Middle frontal gyrus (tissue), 1 donor: ENCODE measurements around the gene SMIM1.
A peak's percentile ranks its signal among the peaks of the same experiment; 100 is the strongest.
"Not testable (repeated sequence)": the region's sequence is repeated elsewhere in the genome, so short reads cannot be mapped to it uniquely, and the experiment has no call there.

Experiments
- DNase-seq: peaks from one replicate; pipeline ENCODE4 v3.0.0-alpha.2; 2015; ENCODE audit warnings: low spot score; ENCODE audit errors: extremely low spot score

Gene SMIM1

DNA sequence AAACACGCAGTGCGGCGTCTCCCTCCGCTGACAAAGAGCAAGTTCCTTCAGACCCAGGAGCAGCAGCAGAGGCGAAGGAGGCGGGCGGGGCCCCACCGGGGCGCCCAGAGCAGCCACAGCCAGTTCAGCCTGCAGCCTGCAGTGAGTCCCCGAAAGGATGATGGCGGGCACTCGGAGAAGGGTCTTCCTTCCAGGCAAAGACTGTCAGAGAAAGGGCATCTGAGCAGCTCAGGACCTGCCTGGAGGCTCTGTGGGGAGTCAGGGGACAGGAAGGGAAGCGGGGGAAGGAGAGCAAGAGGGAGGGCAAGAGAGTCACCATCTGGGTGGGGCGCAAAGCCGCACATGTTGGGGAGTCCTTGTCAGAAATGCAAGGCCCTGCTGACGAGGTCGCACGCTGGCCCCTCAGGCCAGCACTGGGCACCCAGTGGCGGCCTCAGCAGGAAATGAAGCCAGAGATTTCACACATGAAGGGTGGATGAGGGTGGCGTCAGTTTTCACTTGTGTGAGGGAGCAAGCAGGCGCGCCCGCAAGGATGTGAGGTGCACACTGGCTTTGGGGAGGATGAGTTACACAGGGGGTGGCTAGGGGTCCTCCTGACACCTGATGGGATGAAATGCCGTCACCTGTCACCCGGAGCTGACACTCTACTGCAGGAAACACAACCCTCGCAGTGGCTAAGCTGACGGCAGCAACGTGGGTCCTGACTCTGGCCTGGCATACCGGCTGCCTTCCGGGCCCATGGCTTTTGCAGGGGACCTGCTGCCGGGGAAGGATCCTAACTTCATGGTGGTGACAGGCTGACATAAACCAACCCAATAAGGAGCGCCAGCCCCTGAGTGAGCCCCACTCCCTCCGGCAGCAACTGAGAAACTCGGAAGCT lies 17.1 kb downstream of the SMIM1 start:
- no peak for DNase-seq

DNA sequence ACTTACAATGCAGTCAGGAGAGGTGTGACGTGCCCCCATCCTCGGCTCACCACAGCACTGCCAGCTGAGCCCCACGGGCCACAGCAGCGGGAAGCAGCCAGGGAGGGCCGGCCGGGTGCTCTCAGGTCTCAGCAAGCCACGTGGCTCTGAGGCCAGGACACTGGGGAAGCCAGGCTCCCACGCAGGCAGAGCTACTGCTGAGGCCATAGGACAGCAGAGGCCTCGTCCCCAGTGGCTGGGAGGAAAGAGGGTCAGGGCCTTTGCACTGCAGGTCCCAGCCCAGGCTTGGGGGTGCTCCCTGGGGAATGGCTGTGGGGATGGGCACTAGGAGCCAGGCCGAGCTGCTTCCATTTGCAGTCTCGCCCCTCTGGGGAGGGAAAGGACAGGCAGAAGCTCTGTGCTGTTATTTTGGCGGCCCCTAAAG lies 18.0 kb downstream of the SMIM1 start:
- DNase-seq, result no peak

DNA sequence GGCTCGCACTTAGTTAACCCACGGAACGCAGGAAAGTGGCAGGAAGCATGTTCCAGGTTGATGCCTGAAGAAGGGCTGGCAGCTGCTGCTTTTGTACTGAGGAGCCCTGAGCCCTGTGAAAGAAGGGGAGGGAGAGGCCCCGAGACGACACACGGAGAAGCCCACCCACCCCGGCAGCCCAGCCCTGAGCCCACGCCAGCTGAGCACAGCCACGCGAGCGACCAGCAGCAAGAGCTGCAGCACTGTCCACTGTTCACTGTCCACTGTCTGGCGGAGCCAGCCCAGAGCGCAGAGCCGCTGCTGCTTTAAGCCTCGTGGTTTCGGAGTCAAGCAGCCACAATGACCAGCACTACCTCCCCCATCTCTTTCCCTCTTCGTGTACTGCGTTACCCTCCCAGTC lies 18.4 kb downstream of the SMIM1 start:
- DNase-seq, result no peak

- DNase-seq, result no peak
Observed at GRCh38 chr1:3795453-3796214, 23.1 kb downstream of the SMIM1 start.

DNA sequence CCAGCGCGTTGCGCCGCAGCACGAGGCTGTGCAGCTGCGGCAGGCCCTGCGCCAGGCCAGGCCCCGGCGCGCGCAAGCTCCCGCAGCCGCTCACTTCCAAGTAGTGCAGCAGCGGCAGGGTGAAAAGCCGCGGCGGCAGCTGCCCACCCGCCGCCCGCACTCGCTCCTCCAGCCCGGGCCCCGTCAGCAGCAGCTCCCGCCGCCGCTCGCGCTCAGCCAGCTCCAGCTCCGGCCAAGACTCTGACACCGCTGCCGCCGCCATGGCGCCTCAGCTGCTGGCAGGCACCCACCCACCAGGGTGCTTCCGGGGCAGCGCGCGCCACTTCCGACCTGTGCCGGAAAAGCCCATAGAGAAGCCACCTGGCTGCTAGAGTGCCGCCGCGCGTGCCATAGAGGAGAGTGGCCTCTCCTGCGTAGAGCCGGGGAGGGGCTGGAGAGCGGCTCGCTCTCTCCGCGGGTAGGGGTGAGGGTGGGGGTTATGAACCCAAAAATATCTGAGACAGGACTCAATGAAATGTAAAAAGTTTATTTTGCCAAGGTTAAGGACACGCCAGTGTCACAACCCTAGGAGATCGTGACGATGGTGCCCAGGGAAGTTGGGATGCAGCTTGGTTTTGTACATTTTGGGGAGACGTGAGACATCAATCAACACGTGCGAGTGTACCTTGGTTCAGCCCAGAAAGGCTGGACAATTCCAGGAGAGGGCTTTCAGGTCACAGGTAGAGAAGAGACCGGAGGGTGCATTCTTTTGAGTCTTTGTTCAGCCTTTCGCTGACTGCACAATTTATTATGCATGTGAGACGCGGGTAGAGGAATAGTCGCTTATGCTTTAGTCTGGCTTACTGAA lies 23.9 kb downstream of the SMIM1 start, which contains the start of gene LRRC47:
LRRC47 (minus strand) TSS at position 284 of the 847 bp plus-strand sequence; CDS start at position 262, 22 bp downstream.
- peak; percentile 85 for DNase-seq

- DNase-seq, result no peak
Observed at GRCh38 chr1:3799976-3800685, 27.6 kb downstream of the SMIM1 start.

DNA sequence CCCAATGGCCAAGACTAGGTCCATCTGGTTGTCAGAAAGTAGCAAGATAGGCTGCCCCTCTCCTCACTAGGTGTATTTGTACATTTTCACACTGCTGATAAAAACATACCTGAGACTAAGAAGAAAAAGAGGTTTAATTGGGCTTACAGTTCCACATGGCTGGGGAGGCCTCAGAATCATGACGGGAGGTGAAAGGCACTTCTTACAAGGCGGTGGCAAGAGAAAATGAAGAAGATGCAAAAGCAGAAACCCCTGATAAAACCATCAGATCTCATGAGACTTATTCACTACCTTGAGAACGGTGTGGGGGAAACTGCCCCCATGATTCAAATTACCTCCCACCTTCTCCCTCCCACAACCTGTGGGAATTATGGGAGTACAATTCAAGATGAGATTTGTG lies 28.2 kb downstream of the SMIM1 start:
- not testable (repeated sequence) for DNase-seq

GRCh38 chr1:3803905-3804626 lies 31.5 kb downstream of the SMIM1 start:
- no peak for DNase-seq

- DNase-seq, result not testable (repeated sequence)
Observed at GRCh38 chr1:3804627-3804944, 32.0 kb downstream of the SMIM1 start.

DNA sequence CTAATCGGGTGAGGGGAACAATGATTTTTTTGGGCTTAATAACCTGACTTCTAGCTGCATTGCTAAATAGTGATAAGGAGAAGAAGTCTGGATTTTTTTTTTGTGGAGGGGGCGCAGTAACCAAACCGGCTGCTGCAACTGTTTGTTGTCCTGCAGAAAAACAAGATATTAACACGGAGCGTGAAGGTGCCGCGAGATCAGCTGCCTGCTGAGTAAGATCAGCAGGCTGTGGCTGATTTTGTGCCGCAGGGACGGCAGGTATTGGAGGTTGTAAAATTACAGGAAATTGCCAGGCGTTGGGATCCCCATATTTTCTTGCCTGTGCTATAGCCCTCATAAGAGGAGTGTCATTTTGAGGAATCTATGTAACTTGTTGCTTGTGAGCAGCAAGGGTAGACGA lies 32.5 kb downstream of the SMIM1 start:
- no peak for DNase-seq

GRCh38 chr1:3807769-3808168 lies 35.2 kb downstream of the SMIM1 start:
- no peak for DNase-seq

DNA sequence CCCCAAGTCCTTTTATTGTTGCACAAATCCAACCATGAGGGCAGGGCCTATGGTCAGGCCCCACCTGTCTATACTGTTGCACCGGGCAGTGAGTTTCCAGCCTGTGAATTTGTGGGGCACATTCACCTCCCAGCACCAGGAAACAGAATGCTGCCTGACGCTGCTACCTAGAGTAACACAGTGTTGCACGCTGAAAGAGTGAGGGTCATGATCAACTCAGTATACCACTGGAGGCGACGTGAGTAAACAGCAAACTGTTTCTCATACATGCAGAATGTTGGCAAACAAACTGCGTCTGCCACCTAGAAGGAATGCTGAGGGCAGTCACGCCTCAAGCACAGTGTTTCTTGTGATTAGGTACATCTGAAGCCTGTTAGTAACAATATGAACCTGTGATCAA lies 37.1 kb downstream of the SMIM1 start:
- DNase-seq, result no peak

GRCh38 chr1:3810149-3810761 lies 37.7 kb downstream of the SMIM1 start:
- not testable (repeated sequence) for DNase-seq

GRCh38 chr1:3811595-3811911 lies 39.0 kb downstream of the SMIM1 start:
- DNase-seq, result no peak

- DNase-seq, result no peak
Observed at GRCh38 chr1:3814065-3814464, 41.5 kb downstream of the SMIM1 start.

DNA sequence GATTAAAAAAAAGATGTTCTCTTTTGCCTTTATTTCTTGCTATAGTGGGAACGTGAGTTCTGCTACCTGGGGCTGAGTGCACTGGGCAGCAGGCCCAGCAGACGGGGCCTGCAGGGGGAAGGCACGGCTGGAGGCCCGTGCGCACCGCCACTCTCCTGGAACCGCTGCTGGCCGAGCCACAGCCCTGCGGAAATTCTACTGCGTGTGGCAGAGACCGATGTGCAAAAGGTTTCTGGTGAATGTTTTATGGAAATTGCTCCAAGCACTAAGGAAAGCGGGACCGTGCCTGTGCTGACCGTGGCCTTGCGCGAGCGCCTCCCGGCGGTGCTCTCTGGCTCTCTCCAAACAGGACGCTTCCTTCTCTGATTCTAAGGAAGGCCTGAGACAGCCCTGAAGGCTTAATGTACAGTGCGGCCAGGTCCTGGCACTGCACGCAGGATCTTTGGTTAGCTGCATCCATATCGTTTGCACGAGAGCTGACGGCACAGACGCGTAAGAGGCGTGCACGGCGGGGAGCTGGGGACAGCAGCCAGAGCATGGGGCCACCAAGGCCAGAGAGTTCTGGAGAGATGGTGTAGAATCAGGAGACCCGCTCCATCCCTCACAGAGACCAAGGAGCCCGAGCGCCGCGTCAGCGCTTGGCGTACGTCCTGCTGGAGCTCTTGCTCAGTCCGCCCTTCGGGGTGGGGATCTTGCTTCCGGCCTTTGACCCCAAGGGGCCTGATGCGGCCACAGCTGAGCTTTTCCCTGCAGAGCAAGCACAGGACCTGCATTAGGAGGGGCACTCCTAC lies 42.4 kb downstream of the SMIM1 start:
- no peak for DNase-seq

- DNase-seq, result no peak
Observed at GRCh38 chr1:3816331-3817137, 44.0 kb downstream of the SMIM1 start.

- DNase-seq, result no peak
Observed at GRCh38 chr1:3817138-3817740, 44.7 kb downstream of the SMIM1 start.
